NT2/D1 (cell line): ENCODE data around the gene SOCS6.

ENCODE experiments used
- DNase-seq: peaks from one replicate; pipeline ENCODE4 v3.0.0-alpha.2; 2011; ENCODE audit warnings: low read depth, low spot score
- H3K27me3 ChIP-seq: 2 replicates; pipeline ENCODE4 v1.6.0; 2011; ENCODE audit warnings: mild to moderate bottlenecking; ENCODE audit not compliant: insufficient read length, insufficient read depth
- H3K36me3 ChIP-seq: 2 replicates; pipeline ENCODE4 v1.6.1; 2011; ENCODE audit warnings: mild to moderate bottlenecking, low read length, mixed read lengths; ENCODE audit not compliant: insufficient read depth, insufficient read length
- H3K4me1 ChIP-seq: 2 replicates; pipeline ENCODE4 v1.5.1; 2011; ENCODE audit not compliant: insufficient read depth, insufficient read length
- H3K4me3 ChIP-seq: 2 replicates; pipeline ENCODE4 v1.5.1; 2011; ENCODE audit warnings: low read depth; ENCODE audit not compliant: insufficient read length
- H3K9ac ChIP-seq: 2 replicates; pipeline ENCODE4 v1.6.0; 2011; ENCODE audit warnings: low read depth; ENCODE audit not compliant: insufficient read length
- H3K9me3 ChIP-seq: 2 replicates; pipeline ENCODE4 v1.5.1; 2011; ENCODE audit warnings: mild to moderate bottlenecking, low read length; ENCODE audit not compliant: insufficient read depth
- SUZ12 ChIP-seq: IDR thresholded peaks from 2 replicates; pipeline ENCODE4 v1.6.1; 2011; ENCODE audit not compliant: insufficient read length, insufficient read depth; ENCODE audit errors: extremely low read depth
- YY1 ChIP-seq: IDR thresholded peaks from 2 replicates; pipeline ENCODE4 v1.6.1; 2011; ENCODE audit not compliant: insufficient read length, insufficient read depth
- ZNF274 ChIP-seq: IDR thresholded peaks from 2 replicates; pipeline ENCODE4 v1.6.1; 2011; ENCODE audit warnings: mild to moderate bottlenecking, low read depth, low read length

SOCS6 gene

DNA sequence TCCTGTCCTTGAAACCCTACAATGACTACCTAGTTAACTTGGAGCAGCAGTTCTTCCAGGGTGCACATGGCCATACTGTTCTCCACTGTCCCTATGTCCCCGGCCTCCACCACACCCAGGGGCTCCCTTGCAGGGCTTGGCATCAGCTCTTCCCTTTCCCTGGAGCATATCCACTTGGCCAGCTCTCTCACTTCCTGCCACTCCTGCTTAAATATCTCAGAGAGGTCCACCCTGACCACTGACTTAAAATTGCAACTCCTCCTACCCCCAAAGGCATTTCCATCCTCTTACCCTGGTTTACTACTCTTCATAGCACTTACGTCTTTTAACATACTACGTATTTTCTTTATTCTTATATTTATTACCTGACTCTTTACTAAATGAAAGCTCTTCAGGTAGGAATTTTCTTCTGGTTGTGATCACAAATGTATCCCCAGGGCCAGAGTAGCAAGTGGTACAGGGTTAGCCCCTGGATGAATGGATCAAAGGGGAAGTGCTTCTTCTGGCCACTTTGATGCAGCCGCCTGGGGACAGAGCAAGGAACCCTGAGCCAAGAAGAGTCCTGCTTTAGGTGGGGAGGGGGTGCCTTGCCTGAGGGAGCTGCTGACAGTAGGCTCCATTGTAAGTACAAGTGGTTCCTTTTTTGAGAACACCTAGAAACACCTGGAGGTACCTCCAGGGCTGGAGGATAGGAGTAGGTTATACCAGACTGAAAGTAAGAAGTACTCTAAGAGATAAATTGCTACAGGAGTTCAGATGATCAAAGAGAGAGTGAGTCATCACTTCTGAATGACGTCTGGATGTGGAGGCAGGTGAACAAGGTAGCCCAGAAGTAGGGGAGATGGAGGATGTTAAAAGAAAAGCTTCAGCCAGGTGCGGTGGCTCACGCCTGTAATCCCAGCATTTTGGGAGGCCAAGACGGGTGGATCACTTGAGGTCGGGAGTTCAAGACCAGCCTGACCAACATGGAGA, 82.2 kb downstream of the SOCS6 start:
- Histone ChIP-seq H3K27me3 (no peaks in the 10 kb centered on the region), H3K4me1 (peaks cover 4% of the 10 kb centered on the region), H3K36me3 (no peaks in the 10 kb centered on the region), H3K9ac (no peak overlapping the region), H3K4me3 (no peak overlapping the region), H3K9me3 (no peaks in the 10 kb centered on the region; the same call in 1 of the 2 replicates)
- TF ChIP-seq ZNF274 (no peak), SUZ12 (no peak), YY1 (no peak)
- no peak for DNase-seq

DNA sequence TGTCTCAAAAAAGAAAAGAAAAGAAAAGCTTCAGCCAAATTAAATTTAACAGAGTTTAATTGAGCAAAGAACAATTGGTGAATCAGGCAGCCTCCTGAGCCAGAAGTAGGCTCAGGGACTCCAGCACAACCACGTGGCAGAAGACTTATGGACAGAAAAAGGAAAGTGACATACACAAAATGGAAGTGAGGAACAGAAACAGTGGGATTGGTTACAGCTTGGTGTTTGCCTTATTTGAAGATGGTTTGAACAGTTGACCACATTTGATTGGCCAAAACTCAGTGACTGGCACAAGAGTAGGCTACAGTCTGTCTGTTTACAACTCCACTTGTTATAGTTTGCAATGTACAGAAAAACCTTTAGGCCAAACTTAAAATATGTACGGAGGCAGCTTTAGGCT, 83.1 kb downstream of the SOCS6 start:
- Histone ChIP-seq H3K27me3 (no peaks in the 10 kb centered on the region), H3K4me3 (no peak overlapping the region), H3K9me3 (no peaks in the 10 kb centered on the region; the same call in 1 of the 2 replicates), H3K36me3 (no peaks in the 10 kb centered on the region), H3K9ac (no peak overlapping the region), H3K4me1 (no peaks in the 10 kb centered on the region)
- no peak for DNase-seq
- TF ChIP-seq SUZ12 (no peak), ZNF274 (no peak)

DNA sequence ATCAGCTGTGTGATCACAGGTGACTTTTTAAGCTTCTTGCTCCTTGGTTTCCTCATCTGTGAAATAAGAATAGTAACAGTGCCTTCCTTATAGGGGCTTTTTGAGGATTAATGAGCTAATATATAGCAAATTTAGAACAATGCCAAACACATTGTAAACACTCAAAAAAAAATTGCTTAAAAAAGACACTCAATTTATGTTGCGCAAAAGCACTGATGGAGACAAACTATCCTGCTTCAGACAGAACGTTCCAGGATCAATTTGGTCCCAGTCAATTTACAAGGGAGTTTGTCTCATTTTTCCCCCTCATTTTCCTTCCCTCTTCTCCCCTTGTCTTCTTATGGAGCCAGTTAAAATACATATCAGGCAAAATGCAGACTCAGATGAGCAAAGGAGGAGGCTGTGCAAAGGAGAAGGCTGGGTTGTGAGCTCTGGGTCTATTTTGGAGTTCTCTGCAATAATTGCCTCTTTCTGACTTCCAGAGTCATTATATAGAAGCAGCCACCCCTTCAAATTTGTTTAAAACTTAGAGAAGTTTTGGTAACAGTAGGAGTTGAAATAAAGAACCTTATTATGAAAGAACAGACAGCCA, 83.7 kb downstream of the SOCS6 start:
- DNase-seq: no peak
- Histone ChIP-seq H3K4me1 (no peaks in the 10 kb centered on the region), H3K9ac (no peak overlapping the region), H3K36me3 (no peaks in the 10 kb centered on the region), H3K27me3 (no peaks in the 10 kb centered on the region), H3K9me3 (no peaks in the 10 kb centered on the region; the same call in 1 of the 2 replicates), H3K4me3 (no peak overlapping the region)
- TF ChIP-seq ZNF274 (no peak), SUZ12 (no peak), YY1 (no peak)

DNA sequence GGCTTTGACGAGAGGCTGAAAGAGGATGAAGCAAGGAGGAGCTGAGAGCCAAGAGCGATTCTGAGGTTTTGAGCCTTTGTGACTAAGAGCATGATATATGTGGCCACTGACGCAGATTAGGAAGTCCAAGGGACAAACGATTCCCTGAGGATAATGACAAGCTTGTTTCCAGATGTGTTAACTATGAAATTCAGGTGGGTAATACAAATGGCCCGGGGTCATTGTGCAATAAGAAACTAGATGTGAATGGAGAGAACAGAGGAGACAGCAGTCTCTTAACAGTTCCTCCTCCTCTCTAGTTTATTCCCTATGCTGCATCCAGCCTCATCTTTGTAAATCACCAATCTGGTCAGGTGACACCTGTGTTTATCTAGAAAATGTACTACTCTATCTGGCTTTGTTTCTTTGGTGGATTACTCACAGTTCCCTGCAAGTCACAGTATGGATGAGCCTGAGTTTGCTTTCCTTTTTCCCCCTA, 84.2 kb downstream of the SOCS6 start:
- H3K9me3 ChIP-seq: no peaks in the 10 kb centered on the region; the same call in 1 of the 2 replicates
- H3K36me3 ChIP-seq: no peaks in the 10 kb centered on the region
- H3K4me3 ChIP-seq: no peak overlapping the region
- no peak for TF ChIP-seq SUZ12
- TF ChIP-seq YY1: no peak
- no peak for TF ChIP-seq ZNF274
- H3K27me3 ChIP-seq: no peaks in the 10 kb centered on the region
- DNase-seq: no peak
- H3K4me1 ChIP-seq: no peaks in the 10 kb centered on the region
- H3K9ac ChIP-seq: no peak overlapping the region

DNA sequence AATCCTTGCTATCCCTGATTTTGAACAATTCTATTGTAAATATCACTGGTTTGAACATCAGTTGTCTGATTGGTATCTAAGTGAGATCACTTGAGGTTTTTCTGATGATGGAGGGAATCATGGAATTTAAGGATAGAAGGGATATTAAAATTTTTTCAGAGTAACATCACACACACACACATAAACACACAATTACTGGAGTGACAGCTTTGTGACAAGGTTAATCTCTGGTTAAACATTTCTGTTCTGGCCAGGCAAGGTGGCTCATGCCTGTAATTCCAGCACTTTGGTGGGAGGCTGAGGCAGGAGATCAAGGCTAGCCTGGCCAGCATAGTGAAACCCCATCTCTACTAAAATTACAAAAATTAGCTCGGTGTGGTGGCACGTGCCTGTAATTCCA, 85.3 kb downstream of the SOCS6 start:
- Histone ChIP-seq H3K4me1 (no peaks in the 10 kb centered on the region), H3K27me3 (no peaks in the 10 kb centered on the region), H3K4me3 (no peak overlapping the region), H3K9ac (no peak overlapping the region), H3K36me3 (no peaks in the 10 kb centered on the region), H3K9me3 (no peaks in the 10 kb centered on the region; the same call in 1 of the 2 replicates)
- no peak for TF ChIP-seq ZNF274
- TF ChIP-seq YY1: no peak
- no peak for TF ChIP-seq SUZ12
- DNase-seq: no peak

DNA sequence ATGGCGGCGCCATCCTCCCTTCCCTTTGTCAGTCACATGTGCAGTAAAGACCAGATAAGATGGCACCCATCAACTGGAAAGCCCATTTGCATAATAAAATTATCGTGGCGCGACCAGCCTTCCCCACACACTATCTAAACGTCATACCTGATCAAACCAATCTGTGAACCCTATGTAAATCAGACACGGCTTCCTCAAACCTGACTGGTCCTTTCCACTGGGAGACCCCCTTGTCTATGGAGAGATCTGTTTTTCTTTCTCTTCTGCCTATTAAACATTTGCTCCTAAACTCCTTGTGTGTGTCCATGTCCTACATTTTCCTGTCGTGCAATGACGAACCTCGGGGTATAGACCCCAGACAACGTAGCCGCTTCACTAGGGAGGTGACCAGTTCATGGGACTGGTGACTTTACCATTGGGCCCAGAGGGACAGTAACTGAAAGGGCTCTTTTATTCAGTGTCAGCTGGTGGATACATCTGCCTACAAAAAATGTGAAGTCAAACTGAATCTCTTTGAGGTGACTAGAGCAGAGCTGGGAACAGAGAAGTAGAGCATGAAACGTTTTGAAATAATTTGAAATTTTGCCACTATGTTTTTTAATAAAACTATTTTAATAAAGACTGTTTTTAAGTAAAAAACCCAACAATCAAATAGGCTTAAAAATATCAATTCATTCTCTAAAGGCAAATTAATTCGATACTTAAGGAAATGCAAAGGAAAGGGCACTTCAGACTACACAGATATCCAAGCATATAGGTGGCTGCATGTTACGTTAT, 87.5 kb downstream of the SOCS6 start:
- Histone ChIP-seq H3K27me3 (no peaks in the 10 kb centered on the region), H3K9ac (no peak overlapping the region), H3K4me1 (no peaks in the 10 kb centered on the region), H3K4me3 (no peak overlapping the region), H3K9me3 (no peaks in the 10 kb centered on the region; the same call in 1 of the 2 replicates), H3K36me3 (no peaks in the 10 kb centered on the region)
- no peak for TF ChIP-seq SUZ12
- TF ChIP-seq ZNF274: no peak
- no peak for TF ChIP-seq YY1
- no peak for DNase-seq

DNA sequence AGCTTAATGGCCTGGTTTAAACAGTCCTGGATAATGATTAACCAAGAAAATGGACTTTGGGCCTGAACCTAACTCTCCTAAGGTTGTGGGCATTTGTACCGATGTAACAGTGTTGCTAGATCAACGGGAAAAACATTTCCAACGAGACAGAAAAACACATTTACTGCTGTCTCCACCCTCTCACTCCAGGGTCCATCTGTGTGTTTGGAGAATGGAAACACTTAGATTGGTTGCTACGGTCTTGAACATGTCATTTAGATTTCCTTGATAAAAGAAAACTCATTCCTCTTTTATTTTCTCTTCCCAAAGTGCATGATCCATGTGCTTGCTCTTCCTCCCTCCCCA, 88.0 kb downstream of the SOCS6 start:
- H3K4me1 ChIP-seq: no peaks in the 10 kb centered on the region
- no peak for TF ChIP-seq ZNF274
- TF ChIP-seq YY1: no peak
- TF ChIP-seq SUZ12: no peak
- no peaks in the 10 kb centered on the region for H3K27me3 ChIP-seq
- H3K4me3 ChIP-seq: no peak overlapping the region
- DNase-seq: no peak
- no peaks in the 10 kb centered on the region; the same call in 1 of the 2 replicates for H3K9me3 ChIP-seq
- H3K9ac ChIP-seq: no peak overlapping the region
- no peaks in the 10 kb centered on the region for H3K36me3 ChIP-seq
